IMR-90 (cell line): ENCODE results near the gene NPAS1. TPM values are rescaled to one million over a fixed set of nuclear protein-coding genes. Genes with fewer than 3 reads are reported as not detected.

Experiments
- ATAC-seq: fragments of 200-7000 bp; cut with Tn5 transposase; 2 replicates; pipeline ENCODE4 v1.9.1; 2020; ENCODE audit warnings: low read depth, mild to moderate bottlenecking, moderate library complexity
- BruUV-seq: library from RNA; stranded (reverse); fragments of 400-500 nt; replicated peaks from 2 replicates; lab custom pipeline; 2021; lab: Mats Ljungman, UMichigan
- CTCF ChIA-PET: fragments of 300-600 bp; formaldehyde crosslinking; extraction: SDS; loops from one replicate; lab custom pipeline; 2021; ENCODE audit warnings: antibody characterized with exemption; lab: Yijun Ruan, JAX
- POLR2A ChIA-PET: fragments of 300-600 bp; sonication (Branson Sonifier 250); formaldehyde crosslinking; loops from one replicate; lab custom pipeline; 2022; ENCODE audit warnings: antibody characterized with exemption; ENCODE audit not compliant: unreplicated experiment; lab: Charles Lee
- DNase-seq: peaks from one replicate; pipeline ENCODE4 v3.0.0; 2013
- H2AFZ ChIP-seq: replicated peaks from 2 replicates; pipeline ENCODE3; 2013; ENCODE audit warnings: low read length, mild to moderate bottlenecking; ENCODE audit not compliant: poor library complexity
- H2AK5ac ChIP-seq: 2 replicates; pipeline ENCODE4 v1.6.1; 2013; ENCODE audit warnings: low read depth, low read length, inconsistent platforms
- H2AK9ac ChIP-seq: replicated peaks from 2 replicates; pipeline ENCODE3; 2013; ENCODE audit warnings: mild to moderate bottlenecking, low read depth, low read length, moderate library complexity; ENCODE audit not compliant: poor library complexity
- H2BK120ac ChIP-seq: 2 replicates; pipeline ENCODE4 v1.6.1; 2013; ENCODE audit warnings: low read depth, low read length, inconsistent platforms
- H2BK15ac ChIP-seq: 3 replicates; pipeline ENCODE4 v1.6.1; 2013; ENCODE audit warnings: low read depth, low read length, inconsistent platforms
- H2BK20ac ChIP-seq: 2 replicates; pipeline ENCODE4 v1.6.1; 2013; ENCODE audit warnings: low read depth, mild to moderate bottlenecking, inconsistent platforms, low read length, moderate library complexity
- H2BK5ac ChIP-seq: 2 replicates; pipeline ENCODE4 v1.6.1; 2013; ENCODE audit warnings: mild to moderate bottlenecking, low read depth, low read length, inconsistent platforms; ENCODE audit not compliant: poor library complexity, severe bottlenecking
- H3K14ac ChIP-seq: replicated peaks from 2 replicates; pipeline ENCODE4 v1.6.1; 2013; ENCODE audit warnings: low read depth, low read length, inconsistent platforms
- H3K18ac ChIP-seq: 2 replicates; pipeline ENCODE4 v1.6.1; 2013; ENCODE audit warnings: low read depth, low read length, control low read depth
- H3K23ac ChIP-seq: 2 replicates; pipeline ENCODE4 v1.6.1; 2013; ENCODE audit warnings: low read depth, low read length, inconsistent platforms
- H3K27ac ChIP-seq: 2 replicates; pipeline ENCODE4 v1.5.1; 2013; ENCODE audit warnings: mild to moderate bottlenecking, control low read depth, low read length; ENCODE audit not compliant: insufficient read depth
- H3K27me3 ChIP-seq: 2 replicates; pipeline ENCODE4 v1.6.1; 2013; ENCODE audit warnings: low read length; ENCODE audit not compliant: control insufficient read depth, insufficient read depth
- H3K36me3 ChIP-seq: 2 replicates; pipeline ENCODE4 v1.6.1; 2013; ENCODE audit warnings: low read length, mixed read lengths; ENCODE audit not compliant: control insufficient read depth, insufficient read depth
- H3K4ac ChIP-seq: 2 replicates; pipeline ENCODE4 v1.6.1; 2013; ENCODE audit warnings: low read depth, low read length, inconsistent platforms
- H3K4me1 ChIP-seq: 2 replicates; pipeline ENCODE4 v1.6.1; 2013; ENCODE audit warnings: low read length, mixed read lengths; ENCODE audit not compliant: control insufficient read depth, insufficient read depth
- H3K4me2 ChIP-seq: 2 replicates; pipeline ENCODE4 v1.6.1; 2013; ENCODE audit warnings: low read depth, mild to moderate bottlenecking, control low read depth, low read length, moderate library complexity
- H3K4me3 ChIP-seq: 2 replicates; pipeline ENCODE4 v1.5.1; 2013; ENCODE audit warnings: low read depth, mild to moderate bottlenecking, control low read depth, low read length, moderate library complexity; ENCODE audit not compliant: insufficient read depth
- H3K56ac ChIP-seq: 2 replicates; pipeline ENCODE4 v1.6.1; 2013; ENCODE audit warnings: low read length, inconsistent platforms; ENCODE audit not compliant: insufficient read depth; ENCODE audit errors: extremely low read depth
- H3K79me1 ChIP-seq, 2 experiments: 2 replicates each; pipeline ENCODE4 v1.6.1; 2013; ENCODE audit warnings: low read length in 2 of 2, inconsistent platforms in 1 of 2, low read depth in 1 of 2
- H3K9ac ChIP-seq: 2 replicates; pipeline ENCODE4 v1.6.1; 2013; ENCODE audit warnings: low read depth, low read length, control low read depth
- H3K9me1 ChIP-seq: 2 replicates; pipeline ENCODE4 v1.6.1; 2013; ENCODE audit warnings: low read length, inconsistent platforms; ENCODE audit not compliant: insufficient read depth
- H3K9me3 ChIP-seq: 2 replicates; pipeline ENCODE4 v1.6.1; 2013; ENCODE audit warnings: low read length; ENCODE audit not compliant: control insufficient read depth, insufficient read depth
- H4K20me1 ChIP-seq: 2 replicates; pipeline ENCODE4 v1.6.1; 2013; ENCODE audit warnings: low read length, inconsistent platforms; ENCODE audit not compliant: insufficient read depth
- H4K5ac ChIP-seq: 2 replicates; pipeline ENCODE4 v1.6.1; 2013; ENCODE audit warnings: mild to moderate bottlenecking, low read depth, low read length, control low read depth
- H4K8ac ChIP-seq, 2 experiments: 2 replicates each; pipeline ENCODE4 v1.6.1; 2013; ENCODE audit warnings: low read depth in 2 of 2, low read length in 2 of 2, control low read depth in 1 of 2, inconsistent platforms in 1 of 2
- H4K91ac ChIP-seq: 2 replicates; pipeline ENCODE4 v1.6.1; 2013; ENCODE audit warnings: low read depth, low read length, inconsistent platforms; ENCODE audit not compliant: insufficient read depth
- CHD1 ChIP-seq: IDR thresholded peaks from 2 replicates; pipeline ENCODE4 v1.6.1; 2012; ENCODE audit warnings: low read depth, low read length, improper control_type of control experiment
- WGBS, 2 experiments: methylation state at CpG; one replicate each; pipeline versions ENCODE4 v1.1.5 to v1.1.7; 2013; ENCODE audit warnings: missing lambda C conversion rate in 2 of 2; ENCODE audit not compliant: insufficient read length in 1 of 2; ENCODE audit errors: extremely low coverage in 2 of 2; 5-methylcytosine and 5-hydroxymethylcytosine counted together
- dilution Hi-C: fragments of 300-500 bp; cut with HindIII; formaldehyde crosslinking; loops from one replicate; pipeline ENCODE4 v1.14.3; 2018; ENCODE audit warnings: low sequenced_read_pairs; ENCODE audit not compliant: unreplicated experiment
- in situ Hi-C: fragments of 300-500 bp; cut with MboI; formaldehyde crosslinking; loops from 3 replicates; pipeline ENCODE4 v1.14.3; 2019; ENCODE audit warnings: low sequenced_read_pairs, inconsistent platforms, mixed read lengths
- intact Hi-C: fragments of 100-400 bp; cut with micrococcal nuclease; formaldehyde crosslinking; loops from 2 replicates; pipeline ENCODE4 v1.10.0; 2022
- polyA plus RNA-seq, 3 experiments: library from polyadenylated mRNA; depleted of rRNA; stranded (reverse); fragments of >200 nt; gene quantifications; 2 replicates each; pipeline ENCODE4 v1.2.3, GENCODE V29; 2012; ENCODE audit warnings: low replicate concordance in 1 of 3
- total RNA-seq: library from RNA; depleted of rRNA; stranded (reverse); fragments of >200 nt; gene quantifications from 2 replicates; pipeline ENCODE4 v1.2.3, GENCODE V29; 2012

Gene NPAS1
- total and polyA plus RNA-seq, 2 of the 4 experiments (the other 2 are of a cell fraction) = 0.36 to 5.7 TPM

GRCh38 chr19:47026889-47027288 lies 7.3 kb downstream of the NPAS1 start:
- H3K9me1 ChIP-seq = no peaks in the 10 kb centered on the region
- BruUV-seq = no TSS peak
- H3K4me1 ChIP-seq = peaks cover 1% of the 10 kb centered on the region; the same call in 1 of the 2 replicates
- in situ Hi-C loops (no loop called here), intact Hi-C loops (no loop called here), dilution Hi-C loops (no loop called here)
- no peak overlapping the region for H3K14ac ChIP-seq
- no peak overlapping the region for H2AK9ac ChIP-seq
- H2BK5ac ChIP-seq = no peak overlapping the region
- H3K4me3 ChIP-seq = no peak overlapping the region
- H3K4me2 ChIP-seq = no peak overlapping the region
- ChIA-PET POLR2A (no interaction called here), CTCF (no interaction called here)
- H4K91ac ChIP-seq = no peak overlapping the region
- H3K27me3 ChIP-seq = peaks cover 39% of the 10 kb centered on the region
- ATAC-seq (no peak), DNase-seq (no peak)
- H2AFZ ChIP-seq = no peak overlapping the region
- TF ChIP-seq CHD1 = no peak
- H4K5ac ChIP-seq = no peak overlapping the region
- no peak overlapping the region for H2BK120ac ChIP-seq
- H2BK20ac ChIP-seq = no peak overlapping the region
- no peak overlapping the region for H2BK15ac ChIP-seq
- no peaks in the 10 kb centered on the region for H3K36me3 ChIP-seq
- H3K9ac ChIP-seq = no peak overlapping the region
- H3K27ac ChIP-seq = no peak overlapping the region
- no peak overlapping the region for H3K4ac ChIP-seq
- H2AK5ac ChIP-seq = no peak overlapping the region
- H3K23ac ChIP-seq = no peak overlapping the region
- no peaks in the 10 kb centered on the region for H3K9me3 ChIP-seq
- H3K18ac ChIP-seq = no peak overlapping the region
- H3K79me1 ChIP-seq = no peaks in the 10 kb centered on the region
- H3K56ac ChIP-seq = no peak overlapping the region
- no peak overlapping the region for H4K8ac ChIP-seq
- 80% methylated on average over 1 of the region's 8 CpGs; no CpG with 5 or more reads in 1 of the 2 experiments for WGBS, 2 experiments
- H4K20me1 ChIP-seq = peaks cover 4% of the 10 kb centered on the region; the same call in 1 of the 2 replicates
